GM23338 (cell line): ENCODE measurements around the gene RBM19.

Experiments
- CREB1 ChIP-seq: fragments of 250-450 bp; sonication (Bioruptor Pico); IDR thresholded peaks from 2 replicates; pipeline ENCODE4 v1.5.0; 2020; ENCODE audit warnings: low read depth, mild to moderate bottlenecking, moderate library complexity
- CTCF ChIP-seq, 2 experiments: fragments of 200-600 bp in 1 of 2; sonication (generic) in 1 of 2; conservative IDR thresholded peaks; 2 replicates each; pipeline versions ENCODE4 v1.5.1 to v1.6.1; 2016 to 2017; ENCODE audit warnings: antibody characterized with exemption in 2 of 2, low read depth in 2 of 2, mild to moderate bottlenecking in 2 of 2, moderate library complexity in 1 of 2
- ETS1 ChIP-seq: IDR thresholded peaks from 2 replicates; pipeline ENCODE4 v1.6.1; 2016; ENCODE audit warnings: antibody characterized with exemption
- EZH2 ChIP-seq: fragments of 200-600 bp; sonication (generic); IDR thresholded peaks from one replicate; pipeline ENCODE4 v1.8.0; 2017; ENCODE audit warnings: antibody characterized with exemption, mild to moderate bottlenecking, low read depth; ENCODE audit not compliant: unreplicated experiment
- EZH2phosphoT487 ChIP-seq: fragments of 200-600 bp; sonication (generic); IDR thresholded peaks from one replicate; pipeline ENCODE4 v1.8.1; 2018; ENCODE audit warnings: antibody characterized with exemption; ENCODE audit not compliant: unreplicated experiment
- POLR2AphosphoS5 ChIP-seq: IDR thresholded peaks from 2 replicates; pipeline ENCODE4 v1.6.1; 2016; ENCODE audit warnings: antibody characterized with exemption, low read depth
- REST ChIP-seq: IDR thresholded peaks from one replicate; pipeline ENCODE4 v1.6.1; 2018; ENCODE audit warnings: antibody characterized with exemption; ENCODE audit not compliant: unreplicated experiment
- STAT1 ChIP-seq: IDR thresholded peaks from one replicate; pipeline ENCODE4 v1.6.1; 2016; ENCODE audit warnings: antibody characterized with exemption; ENCODE audit not compliant: unreplicated experiment
- ZNF114 ChIP-seq: fragments of 250-450 bp; sonication (Bioruptor Pico); IDR thresholded peaks from 2 replicates; pipeline ENCODE4 v1.5.0; 2020; ENCODE audit warnings: mild to moderate bottlenecking, moderate library complexity
- ZNF462 ChIP-seq: fragments of 250-450 bp; sonication (Bioruptor Pico); IDR thresholded peaks from 2 replicates; pipeline ENCODE4 v1.5.0; 2020; ENCODE audit warnings: mild to moderate bottlenecking, moderate library complexity

- TF ChIP-seq CTCF (conservative IDR thresholded peaks at IDR 0.05; ENCODE audit: low read depth in 2 of 2) (no peak), REST (no peak), ZNF114 (CRISPR knock-in tag) (no peak), EZH2 (no peak), POLR2AphosphoS5 (no peak), ETS1 (no peak), CREB1 (CRISPR knock-in tag) (no peak), STAT1 (no peak), EZH2phosphoT487 (no peak), ZNF462 (CRISPR knock-in tag) (no peak)
These were observed 34.7 kb upstream of the RBM19 start for GRCh38 chr12:114000861-114001260.
